Osteoblast (primary cell): Measurements from ENCODE around the gene MDH1B. TPM values are rescaled to one million over a fixed set of nuclear protein-coding genes. Genes with fewer than 3 reads are reported as not detected.
A peak's percentile ranks its signal among the peaks of the same experiment; 100 is the strongest.

Experiments
- DNase-seq: peaks from one replicate; pipeline ENCODE4 v3.0.0; 2011; ENCODE audit warnings: low spot score, mixed read lengths; ENCODE audit not compliant: insufficient read length; ENCODE audit errors: missing footprints
- H2AFZ ChIP-seq: 2 replicates; pipeline ENCODE4 v1.6.0; 2011; ENCODE audit warnings: mild to moderate bottlenecking, low read length
- H3K27ac ChIP-seq: 2 replicates; pipeline ENCODE4 v1.5.1; 2011; ENCODE audit warnings: mild to moderate bottlenecking, low read depth, low read length, moderate library complexity
- H3K27me3 ChIP-seq: 2 replicates; pipeline ENCODE4 v1.6.0; 2012; ENCODE audit warnings: mild to moderate bottlenecking, control low read depth, inconsistent platforms, low read length, moderate library complexity; ENCODE audit not compliant: insufficient read depth
- H3K36me3 ChIP-seq: 2 replicates; pipeline ENCODE4 v1.5.1; 2011; ENCODE audit warnings: mild to moderate bottlenecking, low read length, control low read depth, moderate library complexity; ENCODE audit not compliant: insufficient read depth
- H3K4me1 ChIP-seq: 2 replicates; pipeline ENCODE4 v1.5.1; 2011; ENCODE audit warnings: mild to moderate bottlenecking, low read length, control low read depth, moderate library complexity; ENCODE audit not compliant: insufficient read depth
- H3K4me2 ChIP-seq: 2 replicates; pipeline ENCODE4 v1.6.0; 2011; ENCODE audit warnings: mild to moderate bottlenecking, low read length; ENCODE audit not compliant: insufficient read depth
- H3K4me3 ChIP-seq: fragments of 200-600 bp; sonication (generic); 3 replicates; pipeline ENCODE4 v1.5.1; 2012; ENCODE audit warnings: mild to moderate bottlenecking, low read length, inconsistent platforms; ENCODE audit not compliant: insufficient read depth
- H3K79me2 ChIP-seq: 2 replicates; pipeline ENCODE4 v1.6.0; 2012; ENCODE audit warnings: mild to moderate bottlenecking, low read length, control low read depth, inconsistent platforms; ENCODE audit not compliant: insufficient read depth
- H3K9me3 ChIP-seq: 2 replicates; pipeline ENCODE4 v1.5.1; 2011; ENCODE audit warnings: low read depth, low read length, control low read depth
- H4K20me1 ChIP-seq: 2 replicates; pipeline ENCODE4 v1.6.0; 2012; ENCODE audit warnings: mild to moderate bottlenecking, low read length, control low read depth; ENCODE audit not compliant: insufficient read depth
- total RNA-seq: library from RNA; depleted of rRNA; stranded (reverse); fragments of >200 nt; gene quantifications from 2 replicates; pipeline ENCODE4 v1.2.3, GENCODE V29; 2012
- TF ChIP-seq, protein P1 (sequence below): IDR thresholded peaks from 2 replicates; pipeline ENCODE4 v1.5.1; 2011; ENCODE audit warnings: mild to moderate bottlenecking, low read depth, low read length, moderate library complexity; ENCODE audit errors: extremely low read depth

MDH1B gene
- total RNA-seq, 1 donor = 2.2 TPM

DNA sequence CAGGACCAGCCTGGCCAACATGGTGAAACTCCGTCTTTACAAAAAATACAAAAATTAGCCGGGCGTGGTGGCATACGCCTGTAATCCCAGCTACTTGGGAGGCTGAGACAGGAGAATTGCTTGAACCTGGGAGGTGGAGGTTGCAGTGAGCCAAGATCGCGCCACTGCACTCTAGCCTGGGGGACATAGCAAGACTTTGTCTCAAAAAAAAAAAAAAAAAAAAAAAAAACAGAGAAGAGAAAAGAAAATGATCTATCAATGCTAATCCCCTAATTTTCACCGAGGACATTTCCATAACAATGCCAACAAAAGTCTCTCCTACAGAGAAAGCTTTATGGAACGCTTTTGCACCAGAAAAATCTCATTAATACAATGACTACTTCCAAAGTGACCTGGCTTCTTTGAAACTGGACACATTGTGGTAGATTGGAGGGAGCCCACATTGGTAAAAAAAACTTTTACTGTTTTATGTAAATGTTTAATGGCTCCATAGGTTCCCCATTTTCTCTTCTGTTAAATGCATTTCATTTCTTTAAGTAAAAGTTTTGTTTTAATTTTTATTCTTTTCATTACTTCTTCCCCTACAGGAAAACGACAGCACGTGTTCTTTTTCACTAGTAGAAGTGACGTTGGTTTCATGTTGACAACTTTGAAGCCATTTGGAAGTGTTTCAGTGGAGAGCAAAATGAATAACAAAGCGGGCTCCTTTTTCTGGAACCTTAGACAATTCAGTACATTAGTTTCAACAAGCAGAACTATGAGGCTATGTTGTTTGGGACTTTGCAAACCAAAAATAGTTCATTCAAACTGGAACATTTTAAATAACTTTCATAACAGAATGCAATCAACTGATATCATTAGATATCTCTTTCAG, 1.2 kb upstream of the MDH1B start:
- TF ChIP-seq, protein P1, sequence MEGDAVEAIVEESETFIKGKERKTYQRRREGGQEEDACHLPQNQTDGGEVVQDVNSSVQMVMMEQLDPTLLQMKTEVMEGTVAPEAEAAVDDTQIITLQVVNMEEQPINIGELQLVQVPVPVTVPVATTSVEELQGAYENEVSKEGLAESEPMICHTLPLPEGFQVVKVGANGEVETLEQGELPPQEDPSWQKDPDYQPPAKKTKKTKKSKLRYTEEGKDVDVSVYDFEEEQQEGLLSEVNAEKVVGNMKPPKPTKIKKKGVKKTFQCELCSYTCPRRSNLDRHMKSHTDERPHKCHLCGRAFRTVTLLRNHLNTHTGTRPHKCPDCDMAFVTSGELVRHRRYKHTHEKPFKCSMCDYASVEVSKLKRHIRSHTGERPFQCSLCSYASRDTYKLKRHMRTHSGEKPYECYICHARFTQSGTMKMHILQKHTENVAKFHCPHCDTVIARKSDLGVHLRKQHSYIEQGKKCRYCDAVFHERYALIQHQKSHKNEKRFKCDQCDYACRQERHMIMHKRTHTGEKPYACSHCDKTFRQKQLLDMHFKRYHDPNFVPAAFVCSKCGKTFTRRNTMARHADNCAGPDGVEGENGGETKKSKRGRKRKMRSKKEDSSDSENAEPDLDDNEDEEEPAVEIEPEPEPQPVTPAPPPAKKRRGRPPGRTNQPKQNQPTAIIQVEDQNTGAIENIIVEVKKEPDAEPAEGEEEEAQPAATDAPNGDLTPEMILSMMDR = no peak

DNA sequence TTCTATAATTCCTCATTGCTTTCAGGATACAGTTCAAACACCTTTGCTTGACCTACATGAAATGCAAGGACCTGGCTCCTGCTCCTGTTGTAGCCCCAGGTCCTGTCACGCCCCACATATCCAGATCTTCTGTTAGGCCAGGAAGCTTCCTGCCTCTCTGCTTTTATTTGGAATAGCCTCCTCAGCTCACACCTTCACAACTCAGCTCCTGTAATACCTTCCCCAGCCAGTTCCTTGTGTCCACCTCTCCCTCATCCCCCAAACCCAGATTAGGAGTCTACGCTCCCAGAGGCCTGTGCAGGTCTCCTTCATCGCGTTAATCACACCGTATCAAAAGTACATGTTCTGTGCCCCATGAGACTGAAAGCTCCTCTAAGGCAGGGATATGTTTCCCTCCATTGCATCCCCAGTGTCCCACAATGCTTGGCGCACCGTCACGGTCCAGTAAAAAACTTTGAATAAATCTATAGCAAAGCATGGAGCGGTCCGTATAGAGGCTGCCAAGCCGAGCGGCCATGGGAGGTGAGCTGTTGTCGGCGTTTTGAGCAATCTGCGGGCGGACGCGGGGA, 371 bp downstream of the MDH1B start:
- Histone ChIP-seq H3K27me3 (peaks cover 3% of the 10 kb centered on the region), H3K36me3 (peaks cover 15% of the 10 kb centered on the region), H4K20me1 (peaks cover 4% of the 10 kb centered on the region), H3K4me1 (peaks cover 5% of the 10 kb centered on the region), H3K27ac (peak overlapping the region; percentile 98), H2AFZ (peak overlapping the region; percentile 96), H3K4me3 (peak overlapping the region; percentile 85), H3K79me2 (peaks cover 33% of the 10 kb centered on the region), H3K9me3 (no peaks in the 10 kb centered on the region), H3K4me2 (peak overlapping the region; percentile 98)
- TF ChIP-seq, protein P1 = no peak
- DNase-seq = no peak

More for the DNA sequence above, 1.2 kb upstream of the MDH1B start:
- Histone ChIP-seq H3K36me3 (peaks cover 26% of the 10 kb centered on the region), H3K27me3 (peaks cover 3% of the 10 kb centered on the region), H3K4me1 (peaks cover 5% of the 10 kb centered on the region), H3K79me2 (peaks cover 33% of the 10 kb centered on the region), H2AFZ (peak overlapping the region; percentile 96), H3K4me3 (peak overlapping the region; percentile 85), H3K4me2 (peak overlapping the region; percentile 98), H3K9me3 (no peaks in the 10 kb centered on the region), H3K27ac (peak overlapping the region; percentile 98), H4K20me1 (peaks cover 7% of the 10 kb centered on the region)
- DNase-seq = peak; percentile 6

DNA sequence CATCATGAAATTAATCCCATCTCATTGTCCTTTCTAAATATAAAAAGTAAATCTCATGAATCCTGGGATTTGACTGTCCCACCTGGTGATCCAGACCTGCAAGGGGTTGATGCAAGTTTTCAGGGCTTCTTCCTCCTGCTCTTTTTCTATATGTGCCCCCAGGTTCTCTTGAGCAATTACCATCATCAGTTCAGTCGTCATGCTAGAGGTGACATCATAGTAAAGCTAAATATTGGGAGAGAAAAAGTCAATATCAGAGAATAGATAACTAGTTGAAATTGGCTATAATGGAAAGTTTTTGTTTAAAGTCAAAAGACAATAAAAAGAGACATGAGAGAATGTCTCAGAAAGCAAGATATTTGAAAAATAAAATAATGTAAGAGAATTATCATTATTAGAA, 8.3 kb downstream of the MDH1B start:
- Histone ChIP-seq H3K4me1 (no peaks in the 10 kb centered on the region), H3K9me3 (no peaks in the 10 kb centered on the region), H4K20me1 (no peaks in the 10 kb centered on the region), H3K27me3 (peaks cover under 1% of the 10 kb centered on the region), H3K27ac (no peak overlapping the region), H3K4me3 (no peak overlapping the region), H2AFZ (no peak overlapping the region), H3K4me2 (no peak overlapping the region), H3K36me3 (no peaks in the 10 kb centered on the region), H3K79me2 (no peaks in the 10 kb centered on the region)
- no peak for DNase-seq
- TF ChIP-seq, protein P1 = no peak

DNA sequence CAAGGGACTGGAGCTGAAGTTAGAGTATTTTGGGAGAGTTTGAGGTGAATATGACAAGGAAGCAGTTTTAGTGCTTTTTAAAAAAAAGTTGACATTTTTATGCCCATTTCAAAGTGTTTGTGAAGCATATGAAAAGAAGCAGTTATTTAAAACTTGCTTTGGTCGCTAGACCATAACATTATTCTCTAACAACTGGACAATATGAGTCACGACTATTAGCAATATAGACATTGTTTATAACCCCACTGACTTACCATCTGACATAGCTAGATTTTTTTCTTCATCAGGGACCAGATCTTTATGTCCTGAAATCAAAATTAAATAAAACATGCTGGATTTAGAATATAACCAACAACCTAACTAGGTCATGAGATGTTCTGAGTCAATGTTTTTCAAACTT, 24.3 kb downstream of the MDH1B start:
- Histone ChIP-seq H3K36me3 (no peaks in the 10 kb centered on the region), H3K4me1 (no peaks in the 10 kb centered on the region), H3K9me3 (no peaks in the 10 kb centered on the region), H3K27me3 (no peaks in the 10 kb centered on the region), H3K4me2 (no peak overlapping the region), H3K79me2 (no peaks in the 10 kb centered on the region), H2AFZ (no peak overlapping the region), H3K4me3 (no peak overlapping the region), H3K27ac (no peak overlapping the region), H4K20me1 (no peaks in the 10 kb centered on the region)
- no peak for DNase-seq
- TF ChIP-seq, protein P1 = no peak
